ENCODE results near the gene SPAAR. TPM values are rescaled to one million over a fixed set of nuclear protein-coding genes. Genes with fewer than 3 reads are reported as not detected.
"Not testable (repeated sequence)": the region's sequence is repeated elsewhere in the genome, so short reads cannot be mapped to it uniquely, and the experiment has no call there.

Gene SPAAR
- total RNA-seq, 1 donor from 2014 or later: 4.0 TPM

- Histone ChIP-seq H3K4me1 (no peaks in the 10 kb centered on the region), H3K36me3 (no peaks in the 10 kb centered on the region), H3K4me3 (no peak overlapping the region), H3K27ac (no peak overlapping the region), H3K27me3 (no peaks in the 10 kb centered on the region), H3K9me3 (peaks cover 3 to 6% of the 10 kb centered on the region in 2 donors)
- TF ChIP-seq CTCF (IDR thresholded peaks at IDR 0.05): no peak
- intact Hi-C loops (cut with DNase I): no loop called here
- DNase-seq (ENCODE audit: low spot score in 2 of 2): no peak
These were observed 37.7 kb upstream of the SPAAR start for GRCh38 chr9:35871545-35871944.

GRCh38 chr9:35872505-35872904, 36.8 kb upstream of the SPAAR start:
- peaks cover 3 to 14% of the 10 kb centered on the region in 2 donors for H3K9me3 ChIP-seq
- intact Hi-C loops (cut with DNase I): no loop called here
- H3K4me3 ChIP-seq: no peak overlapping the region
- H3K36me3 ChIP-seq: no peaks in the 10 kb centered on the region
- no peak for DNase-seq (ENCODE audit: low spot score in 2 of 2)
- H3K27ac ChIP-seq: no peak overlapping the region
- no peaks in the 10 kb centered on the region for H3K27me3 ChIP-seq
- TF ChIP-seq CTCF (IDR thresholded peaks at IDR 0.05): no peak
- no peaks in the 10 kb centered on the region for H3K4me1 ChIP-seq

GRCh38 chr9:35882263-35882848, 26.9 kb upstream of the SPAAR start:
- DNase-seq (ENCODE audit: low spot score in 2 of 2): peak in 1 of 2 donors; percentile 90
- no peaks in the 10 kb centered on the region for H3K36me3 ChIP-seq
- H3K4me1 ChIP-seq: no peaks in the 10 kb centered on the region
- intact Hi-C loops (cut with DNase I): loop anchor here (1.0 to 5.0 kb wide), 4 partner anchors 55 to 235 kb away; partner anchors contain the start of genes FAM221B and TMEM8B
- H3K9me3 ChIP-seq: peaks cover 0 to under 1% of the 10 kb centered on the region in 2 donors
- no peak overlapping the region for H3K4me3 ChIP-seq
- no peak overlapping the region for H3K27ac ChIP-seq
- TF ChIP-seq CTCF (IDR thresholded peaks at IDR 0.05): peak; percentile 90 to 96 (median 91)
- no peaks in the 10 kb centered on the region for H3K27me3 ChIP-seq

- no peak overlapping the region for H3K27ac ChIP-seq
- TF ChIP-seq CTCF (IDR thresholded peaks at IDR 0.05): no peak
- H3K4me1 ChIP-seq: no peaks in the 10 kb centered on the region
- no peaks in the 10 kb centered on the region for H3K27me3 ChIP-seq
- no peak for DNase-seq (ENCODE audit: low spot score in 2 of 2)
- intact Hi-C loops (cut with DNase I): loop anchor here (1.0 to 5.0 kb wide), 4 partner anchors 56 to 236 kb away; partner anchors contain the start of genes FAM221B and TMEM8B
- H3K36me3 ChIP-seq: no peaks in the 10 kb centered on the region
- H3K9me3 ChIP-seq: no peaks in the 10 kb centered on the region
- no peak overlapping the region for H3K4me3 ChIP-seq
These were observed 26.3 kb upstream of the SPAAR start for GRCh38 chr9:35882996-35883395.

- not testable (repeated sequence) for DNase-seq (ENCODE audit: low spot score in 2 of 2); H3K27ac ChIP-seq
- intact Hi-C loops (cut with DNase I): loop anchor here (5.0 kb wide), 3 partner anchors 58 to 238 kb away; partner anchors contain the start of genes FAM221B and TMEM8B
These were observed 24.4 kb upstream of the SPAAR start for GRCh38 chr9:35884908-35885307.

GRCh38 chr9:35891646-35892045, 17.6 kb upstream of the SPAAR start:
- H3K4me1 ChIP-seq: no peaks in the 10 kb centered on the region
- intact Hi-C loops (cut with DNase I): no loop called here
- TF ChIP-seq CTCF (IDR thresholded peaks at IDR 0.05): no peak

More at GRCh38 chr9:35884908-35885307, 24.4 kb upstream of the SPAAR start:
- not testable (repeated sequence) for H3K36me3 ChIP-seq, H3K4me1 ChIP-seq, H3K4me3 ChIP-seq, H3K9me3 ChIP-seq, H3K27me3 ChIP-seq

More at GRCh38 chr9:35891646-35892045, 17.6 kb upstream of the SPAAR start:
- Histone ChIP-seq H3K9me3 (no peaks in the 10 kb centered on the region), H3K27me3 (no peaks in the 10 kb centered on the region), H3K4me3 (no peak overlapping the region), H3K27ac (no peak overlapping the region), H3K36me3 (no peaks in the 10 kb centered on the region)
- DNase-seq (ENCODE audit: low spot score in 2 of 2): no peak
